Measurements from ENCODE around the gene DUSP22.

DNA sequence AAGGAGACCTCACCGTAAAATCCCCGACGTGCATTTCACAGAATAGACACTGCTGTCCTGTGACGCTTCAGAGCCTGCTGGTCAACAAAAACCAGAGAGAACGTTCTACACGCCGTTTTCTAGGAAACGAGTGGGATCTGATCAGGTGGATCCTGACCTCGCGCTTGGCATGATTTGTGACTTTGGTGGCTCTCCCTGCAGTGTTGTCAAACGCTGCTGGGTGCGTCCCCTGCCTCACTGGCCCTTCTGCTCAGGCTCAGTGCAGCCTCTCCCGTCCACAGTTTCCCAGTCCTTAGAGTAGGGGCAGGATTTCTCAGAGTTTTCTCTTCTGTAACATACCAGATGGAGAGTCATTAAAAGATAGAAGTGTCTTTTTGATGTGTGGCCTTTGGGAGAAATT is 71.6 kb downstream of the DUSP22 start:
- TF ChIP-seq, protein P1, sequence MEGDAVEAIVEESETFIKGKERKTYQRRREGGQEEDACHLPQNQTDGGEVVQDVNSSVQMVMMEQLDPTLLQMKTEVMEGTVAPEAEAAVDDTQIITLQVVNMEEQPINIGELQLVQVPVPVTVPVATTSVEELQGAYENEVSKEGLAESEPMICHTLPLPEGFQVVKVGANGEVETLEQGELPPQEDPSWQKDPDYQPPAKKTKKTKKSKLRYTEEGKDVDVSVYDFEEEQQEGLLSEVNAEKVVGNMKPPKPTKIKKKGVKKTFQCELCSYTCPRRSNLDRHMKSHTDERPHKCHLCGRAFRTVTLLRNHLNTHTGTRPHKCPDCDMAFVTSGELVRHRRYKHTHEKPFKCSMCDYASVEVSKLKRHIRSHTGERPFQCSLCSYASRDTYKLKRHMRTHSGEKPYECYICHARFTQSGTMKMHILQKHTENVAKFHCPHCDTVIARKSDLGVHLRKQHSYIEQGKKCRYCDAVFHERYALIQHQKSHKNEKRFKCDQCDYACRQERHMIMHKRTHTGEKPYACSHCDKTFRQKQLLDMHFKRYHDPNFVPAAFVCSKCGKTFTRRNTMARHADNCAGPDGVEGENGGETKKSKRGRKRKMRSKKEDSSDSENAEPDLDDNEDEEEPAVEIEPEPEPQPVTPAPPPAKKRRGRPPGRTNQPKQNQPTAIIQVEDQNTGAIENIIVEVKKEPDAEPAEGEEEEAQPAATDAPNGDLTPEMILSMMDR (IDR thresholded peaks at IDR 0.05; ENCODE audit: low read depth, low read length), result no peak
- no peak for TF ChIP-seq EZH2phosphoT487 (IDR thresholded peaks at IDR 0.05; ENCODE audit: low read depth)
